ENCODE measurements around the gene APBB1IP.
"Not testable (repeated sequence)": the region's sequence is repeated elsewhere in the genome, so short reads cannot be mapped to it uniquely, and the experiment has no call there.

APBB1IP gene

GRCh38 chr10:26557641-26558014, 119.5 kb downstream of the APBB1IP start:
- peak; percentile 69 for DNase-seq (ENCODE audit: low read depth)

- no peak for DNase-seq (ENCODE audit: low read depth)
Measured at GRCh38 chr10:26566525-26567350, 128.6 kb downstream of the APBB1IP start.

- DNase-seq (ENCODE audit: low read depth), result no peak
Measured at GRCh38 chr10:26567351-26567721, 129.2 kb downstream of the APBB1IP start.

- DNase-seq (ENCODE audit: low read depth), result no peak
Measured at GRCh38 chr10:26571655-26572054, 133.5 kb downstream of the APBB1IP start.

- DNase-seq (ENCODE audit: low read depth), result peak; percentile 21
Measured at GRCh38 chr10:26573674-26574073, 135.5 kb downstream of the APBB1IP start.

- no peak for DNase-seq (ENCODE audit: low read depth)
Measured at GRCh38 chr10:26574783-26575182, 136.6 kb downstream of the APBB1IP start.

- DNase-seq (ENCODE audit: low read depth), result not testable (repeated sequence)
Measured at GRCh38 chr10:26578371-26578770, 140.2 kb downstream of the APBB1IP start.

GRCh38 chr10:26579256-26580063, 141.3 kb downstream of the APBB1IP start:
- DNase-seq (ENCODE audit: low read depth), result no peak

GRCh38 chr10:26586211-26586610, 148.1 kb downstream of the APBB1IP start:
- no peak for DNase-seq (ENCODE audit: low read depth)

- no peak for DNase-seq (ENCODE audit: low read depth)
Measured at GRCh38 chr10:26588611-26589010, 150.5 kb downstream of the APBB1IP start.

GRCh38 chr10:26589813-26590212, 151.7 kb downstream of the APBB1IP start:
- not testable (repeated sequence) for DNase-seq (ENCODE audit: low read depth)

GRCh38 chr10:26593896-26594295, 155.8 kb downstream of the APBB1IP start:
- DNase-seq (ENCODE audit: low read depth), result no peak

- peak; percentile 36 for DNase-seq (ENCODE audit: low read depth)
Measured at GRCh38 chr10:26603283-26603682, 165.1 kb downstream of the APBB1IP start.

GRCh38 chr10:26604320-26605093, 166.4 kb downstream of the APBB1IP start:
- not testable (repeated sequence) for DNase-seq (ENCODE audit: low read depth)

- DNase-seq (ENCODE audit: low read depth), result peak; percentile 15
Measured at GRCh38 chr10:26606389-26606877, 168.3 kb downstream of the APBB1IP start.

- DNase-seq (ENCODE audit: low read depth), result no peak
Measured at GRCh38 chr10:26612151-26612915, 174.2 kb downstream of the APBB1IP start.

All from amniotic epithelial cell (primary cell).